SK-N-SH (cell line): ENCODE measurements around the gene TECR. TPM values are rescaled to one million over a fixed set of nuclear protein-coding genes. Genes with fewer than 3 reads are reported as not detected.

Source experiments
- CTCF ChIA-PET: fragments of 300-600, 350-600 bp; formaldehyde crosslinking; extraction: SDS; loops from one replicate; lab custom pipeline; 2021; lab: Yijun Ruan, JAX
- POLR2A ChIA-PET: fragments of 350-600 bp; sonication (Branson Sonifier 250); formaldehyde crosslinking; extraction: SDS; loops from one replicate; lab custom pipeline; 2020; ENCODE audit warnings: antibody characterized with exemption, inconsistent platforms; lab: Yijun Ruan, JAX
- DNase-seq: peaks from one replicate; pipeline ENCODE4 v3.0.0; 2012
- H2AFZ ChIP-seq: fragments of 200-600 bp; sonication (generic); 2 replicates; pipeline ENCODE4 v1.8.1; 2016; ENCODE audit warnings: antibody characterized with exemption, mild to moderate bottlenecking, low read depth
- H3F3A ChIP-seq: fragments of 200-600 bp; sonication (generic); replicated peaks from 2 replicates; pipeline ENCODE3; 2016; ENCODE audit warnings: antibody characterized with exemption, mild to moderate bottlenecking; ENCODE audit not compliant: insufficient read depth
- H3K27ac ChIP-seq, 2 experiments: fragments of 200-500 bp in 1 of 2; fragments of 200-600 bp in 1 of 2; sonication (Bioruptor generic) in 1 of 2; sonication (generic), shearing (Covaris generic) in 1 of 2; 2 replicates each; pipeline versions ENCODE4 v1.5.1 to v1.6.1; 2014 to 2016; ENCODE audit warnings: low read depth in 2 of 2, inconsistent platforms in 1 of 2, low read length in 1 of 2, mild to moderate bottlenecking in 1 of 2, mixed read lengths in 1 of 2
- H3K27me3 ChIP-seq: fragments of 200-600 bp; sonication (generic), shearing (Covaris generic); 2 replicates; pipeline ENCODE4 v1.6.1; 2016; ENCODE audit warnings: mixed run types; ENCODE audit not compliant: insufficient read depth
- H3K36me3 ChIP-seq, 2 experiments: fragments of 200-500 bp in 1 of 2; fragments of 200-600 bp in 1 of 2; sonication (Bioruptor generic) in 1 of 2; sonication (generic) in 1 of 2; replicated peaks in 1 of 2; 2 replicates each; pipeline versions ENCODE3 to v1.5.1; 2014 to 2016; ENCODE audit warnings: low read length in 1 of 2, mild to moderate bottlenecking in 1 of 2; ENCODE audit not compliant: insufficient read depth in 2 of 2, control insufficient read depth in 1 of 2
- H3K4me1 ChIP-seq, 2 experiments: fragments of 200-500 bp in 1 of 2; fragments of 200-600 bp in 1 of 2; sonication (Bioruptor generic) in 1 of 2; sonication (generic), shearing (Covaris generic) in 1 of 2; 2 replicates each; pipeline versions ENCODE4 v1.5.1 to v1.6.1; 2014 to 2016; ENCODE audit warnings: low read depth in 1 of 2, low read length in 1 of 2, mixed run types in 1 of 2; ENCODE audit not compliant: insufficient read depth in 2 of 2, control insufficient read depth in 1 of 2
- H3K4me2 ChIP-seq: fragments of 200-600 bp; sonication (generic), shearing (Covaris generic); 2 replicates; pipeline ENCODE4 v1.6.1; 2017; ENCODE audit warnings: mixed run types
- H3K4me3 ChIP-seq, 2 experiments: fragments of 200-500 bp in 1 of 2; fragments of 200-600 bp in 1 of 2; sonication (Bioruptor generic) in 1 of 2; sonication (generic), shearing (Covaris generic) in 1 of 2; 2 replicates each; pipeline versions ENCODE4 v1.5.1 to v1.8.1; 2014 to 2016; ENCODE audit warnings: low read depth in 2 of 2, inconsistent platforms in 1 of 2, low read length in 1 of 2, mild to moderate bottlenecking in 1 of 2, mixed read lengths in 1 of 2, moderate library complexity in 1 of 2
- H3K79me2 ChIP-seq: fragments of 200-600 bp; sonication (generic); 2 replicates; pipeline ENCODE4 v1.8.1; 2017; ENCODE audit warnings: mild to moderate bottlenecking; ENCODE audit not compliant: insufficient read depth
- H3K9ac ChIP-seq: fragments of 200-600 bp; sonication (generic); 2 replicates; pipeline ENCODE4 v1.6.1; 2017; ENCODE audit warnings: mixed run types
- H3K9me2 ChIP-seq: fragments of 200-600 bp; sonication (generic); 2 replicates; pipeline ENCODE4 v1.6.1; 2017; ENCODE audit warnings: mixed run types
- H3K9me3 ChIP-seq: fragments of 200-600 bp; sonication (generic); 2 replicates; pipeline ENCODE4 v1.6.1; 2017; ENCODE audit warnings: mixed run types, mild to moderate bottlenecking, moderate library complexity
- H4K20me1 ChIP-seq: fragments of 200-600 bp; sonication (generic); 2 replicates; pipeline ENCODE4 v1.6.1; 2017; ENCODE audit warnings: mild to moderate bottlenecking, mixed run types; ENCODE audit not compliant: insufficient read depth
- CHD2 ChIP-seq: fragments of 150-350 bp; IDR thresholded peaks from 2 replicates; pipeline ENCODE4 v1.6.1; 2018; ENCODE audit warnings: low read length; ENCODE audit not compliant: partially characterized antibody
- EZH2phosphoT487 ChIP-seq: fragments of 200-600 bp; sonication (generic); IDR thresholded peaks from 2 replicates; pipeline ENCODE4 v1.6.1; 2017; ENCODE audit warnings: low read depth, mixed run types, mild to moderate bottlenecking, antibody characterized with exemption, moderate library complexity, borderline replicate concordance
- FOXJ3 ChIP-seq: sonication (generic); formaldehyde crosslinking; IDR thresholded peaks from 2 replicates; pipeline ENCODE4 v1.5.1; 2020; ENCODE audit warnings: mild to moderate bottlenecking, missing genetic modification reagents
- MXI1 ChIP-seq: IDR thresholded peaks from 2 replicates; pipeline ENCODE4 v1.6.1; 2012; ENCODE audit warnings: mild to moderate bottlenecking, low read depth, low read length, improper control_type of control experiment
- RFX5 ChIP-seq: IDR thresholded peaks from 2 replicates; pipeline ENCODE4 v1.6.1; 2012; ENCODE audit warnings: mild to moderate bottlenecking, improper control_type of control experiment, low read length
- SIN3A ChIP-seq: IDR thresholded peaks from 2 replicates; pipeline ENCODE4 v1.6.1; 2012; ENCODE audit warnings: low read depth, mild to moderate bottlenecking, low read length, moderate library complexity, borderline replicate concordance
- WGBS: methylation state at CpG from one replicate; pipeline ENCODE4 v1.1.6; 2017; ENCODE audit warnings: low lambda C conversion rate; 5-methylcytosine and 5-hydroxymethylcytosine counted together
- polyA plus RNA-seq, 3 experiments: library from polyadenylated mRNA; depleted of rRNA; stranded (reverse); fragments of >200 nt; gene quantifications; 2 replicates each; pipeline ENCODE4 v1.2.3, GENCODE V29; 2012
- TF ChIP-seq, protein P1 (sequence below): IDR thresholded peaks from 2 replicates; pipeline ENCODE4 v1.6.1; 2012; ENCODE audit warnings: mild to moderate bottlenecking, low read depth, low read length, moderate library complexity

Gene TECR
- polyA plus RNA-seq, 1 of the 3 experiments (the other 2 are of a cell fraction) = 110 TPM

DNA sequence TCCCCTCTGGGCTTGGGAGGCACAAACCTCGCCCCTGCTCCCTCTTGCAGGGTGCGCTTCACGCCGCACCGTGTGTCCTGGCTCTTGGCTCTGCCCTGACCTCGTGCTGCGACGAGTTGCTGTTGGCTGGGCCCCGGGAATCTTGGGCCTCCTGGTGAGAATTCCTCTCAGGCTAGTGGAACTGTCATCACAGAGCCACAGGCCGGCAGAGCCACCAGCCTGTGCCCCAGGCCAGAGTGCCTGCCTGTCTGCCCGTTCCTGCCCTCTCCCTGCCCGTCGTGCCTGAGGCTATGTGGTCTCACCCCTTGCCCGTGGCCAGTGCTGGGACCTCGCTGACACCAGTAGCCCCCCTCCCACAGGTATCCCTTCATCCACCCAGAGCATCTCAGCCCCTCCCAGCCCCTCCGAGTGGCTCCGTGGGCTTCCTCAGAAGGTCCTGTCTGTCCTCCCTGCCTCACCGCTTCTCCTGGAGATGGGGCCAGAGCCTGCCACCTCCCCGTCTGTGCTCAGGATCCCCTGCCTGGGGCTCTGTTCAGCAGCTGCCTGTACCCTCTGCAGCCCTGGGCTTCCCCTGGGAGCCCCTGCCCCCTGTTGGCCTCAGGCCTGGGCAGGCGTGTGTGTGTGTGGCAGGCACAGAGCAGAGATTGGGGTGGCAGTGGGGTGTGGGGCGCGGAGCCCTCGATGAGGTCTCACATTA, 29.1 kb downstream of the TECR start:
- H3K27ac ChIP-seq = no peak overlapping the region; a peak in 1 of 4 replicates
- TF ChIP-seq EZH2phosphoT487 (no peak), MXI1 (no peak), SIN3A (no peak), CHD2 (no peak), FOXJ3 (CRISPR knock-in tag) (no peak)
- TF ChIP-seq, protein P1, sequence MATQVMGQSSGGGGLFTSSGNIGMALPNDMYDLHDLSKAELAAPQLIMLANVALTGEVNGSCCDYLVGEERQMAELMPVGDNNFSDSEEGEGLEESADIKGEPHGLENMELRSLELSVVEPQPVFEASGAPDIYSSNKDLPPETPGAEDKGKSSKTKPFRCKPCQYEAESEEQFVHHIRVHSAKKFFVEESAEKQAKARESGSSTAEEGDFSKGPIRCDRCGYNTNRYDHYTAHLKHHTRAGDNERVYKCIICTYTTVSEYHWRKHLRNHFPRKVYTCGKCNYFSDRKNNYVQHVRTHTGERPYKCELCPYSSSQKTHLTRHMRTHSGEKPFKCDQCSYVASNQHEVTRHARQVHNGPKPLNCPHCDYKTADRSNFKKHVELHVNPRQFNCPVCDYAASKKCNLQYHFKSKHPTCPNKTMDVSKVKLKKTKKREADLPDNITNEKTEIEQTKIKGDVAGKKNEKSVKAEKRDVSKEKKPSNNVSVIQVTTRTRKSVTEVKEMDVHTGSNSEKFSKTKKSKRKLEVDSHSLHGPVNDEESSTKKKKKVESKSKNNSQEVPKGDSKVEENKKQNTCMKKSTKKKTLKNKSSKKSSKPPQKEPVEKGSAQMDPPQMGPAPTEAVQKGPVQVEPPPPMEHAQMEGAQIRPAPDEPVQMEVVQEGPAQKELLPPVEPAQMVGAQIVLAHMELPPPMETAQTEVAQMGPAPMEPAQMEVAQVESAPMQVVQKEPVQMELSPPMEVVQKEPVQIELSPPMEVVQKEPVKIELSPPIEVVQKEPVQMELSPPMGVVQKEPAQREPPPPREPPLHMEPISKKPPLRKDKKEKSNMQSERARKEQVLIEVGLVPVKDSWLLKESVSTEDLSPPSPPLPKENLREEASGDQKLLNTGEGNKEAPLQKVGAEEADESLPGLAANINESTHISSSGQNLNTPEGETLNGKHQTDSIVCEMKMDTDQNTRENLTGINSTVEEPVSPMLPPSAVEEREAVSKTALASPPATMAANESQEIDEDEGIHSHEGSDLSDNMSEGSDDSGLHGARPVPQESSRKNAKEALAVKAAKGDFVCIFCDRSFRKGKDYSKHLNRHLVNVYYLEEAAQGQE = no peak
- H4K20me1 ChIP-seq = no peaks in the 10 kb centered on the region; the same call in 1 of the 2 replicates
- no peaks in the 10 kb centered on the region for H3K9me2 ChIP-seq
- H3K9ac ChIP-seq = no peak overlapping the region
- no peak overlapping the region for H2AFZ ChIP-seq
- DNase-seq = no peak
- no peak overlapping the region for H3K4me2 ChIP-seq
- no peak overlapping the region for H3K4me3 ChIP-seq
- H3K27me3 ChIP-seq = no peaks in the 10 kb centered on the region
- no peaks in the 10 kb centered on the region for H3F3A ChIP-seq
- 100% methylated on average over 2 of the region's 23 CpGs for WGBS
- POLR2A ChIA-PET = no interaction called here
- H3K79me2 ChIP-seq = peaks cover 15% of the 10 kb centered on the region
- CTCF ChIA-PET = interaction anchor here (3.3 to 4.0 kb wide), 2 partner anchors 11 to 12 kb away, joined by 35 to 60 read pairs; partner anchors contain the start of gene NDUFB7
- peaks cover 0 to 15% of the 10 kb centered on the region in 2 experiments; a peak in 1 of 4 replicates for H3K4me1 ChIP-seq
- no peaks in the 10 kb centered on the region for H3K9me3 ChIP-seq
- H3K36me3 ChIP-seq = no peaks in the 10 kb centered on the region

DNA sequence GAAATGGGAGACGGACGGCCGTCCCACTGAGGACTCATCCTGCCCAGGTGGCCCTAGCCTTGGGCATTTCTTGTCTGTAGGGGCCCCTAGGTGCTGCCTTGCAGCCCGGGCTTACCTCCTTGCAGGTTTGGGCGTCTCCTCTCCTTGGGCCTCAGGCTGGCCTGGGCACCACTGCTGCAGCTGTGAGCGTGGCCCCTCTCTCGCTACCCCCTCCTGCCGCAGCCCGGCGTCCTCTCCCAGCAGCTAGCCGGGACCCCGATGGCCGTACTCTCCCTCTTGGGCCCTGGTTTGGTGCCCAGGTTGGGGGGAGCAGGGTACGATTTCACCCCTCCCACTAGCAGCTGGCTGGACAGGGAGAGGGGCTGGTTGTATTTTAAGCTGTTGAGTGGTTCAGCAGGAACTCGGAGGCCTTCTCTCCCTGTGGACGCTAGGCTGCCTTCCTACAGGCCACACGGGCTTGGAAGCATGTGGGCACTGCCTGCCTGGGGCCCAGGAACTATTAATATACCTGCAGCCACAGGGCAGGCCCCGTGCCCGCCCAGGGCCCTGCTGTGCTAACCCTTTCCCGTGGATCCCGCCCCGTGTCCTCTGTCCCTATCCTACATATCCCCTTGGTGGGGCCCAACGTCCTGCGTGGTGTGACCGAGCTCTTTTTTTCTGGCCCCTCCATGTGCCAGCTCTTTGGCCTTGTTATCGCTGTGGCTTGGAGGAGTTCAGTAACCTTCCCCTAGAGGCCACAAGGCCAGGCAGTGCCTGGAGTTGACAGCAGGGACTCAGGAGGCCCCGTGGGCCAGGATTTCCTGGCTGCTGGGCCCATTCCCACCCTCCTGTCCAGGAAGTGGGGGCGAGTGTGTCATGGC, 30.8 kb downstream of the TECR start:
- no peak for DNase-seq
- WGBS = 92% methylated on average over 24 of the region's 28 CpGs
- Histone ChIP-seq H3F3A (no peaks in the 10 kb centered on the region), H3K4me1 (peaks cover 0 to 15% of the 10 kb centered on the region in 2 experiments; a peak in 1 of 4 replicates), H2AFZ (no peak overlapping the region), H3K36me3 (peaks cover 0 to 5% of the 10 kb centered on the region in 2 experiments), H3K4me2 (no peak overlapping the region), H3K27me3 (no peaks in the 10 kb centered on the region), H3K79me2 (peaks cover 6% of the 10 kb centered on the region), H3K9me3 (no peaks in the 10 kb centered on the region), H4K20me1 (no peaks in the 10 kb centered on the region; the same call in 1 of the 2 replicates), H3K4me3 (no peak overlapping the region), H3K27ac (no peak overlapping the region), H3K9ac (no peak overlapping the region), H3K9me2 (no peaks in the 10 kb centered on the region)
- TF ChIP-seq RFX5 = no peak
- ChIA-PET POLR2A (no interaction called here), CTCF (no interaction called here)
